Activated naive CD8-positive, alpha-beta T cell (primary cell): Measurements from ENCODE around the gene AARS1.
"Not testable (repeated sequence)": the region's sequence is repeated elsewhere in the genome, so short reads cannot be mapped to it uniquely, and the experiment has no call there.

Experiments used
- H3K27ac Mint-ChIP-seq: one replicate; pipeline ENCODE4 v1.8.0; 2021; ENCODE audit warnings: mixed read lengths
- H3K27me3 Mint-ChIP-seq: one replicate; pipeline ENCODE4 v1.8.0; 2021; ENCODE audit warnings: mixed read lengths
- H3K36me3 Mint-ChIP-seq: one replicate; pipeline ENCODE4 v1.8.0; 2021; ENCODE audit warnings: mixed read lengths
- H3K4me1 Mint-ChIP-seq: one replicate; pipeline ENCODE4 v1.8.0; 2021; ENCODE audit warnings: low read depth, mixed read lengths
- H3K4me3 Mint-ChIP-seq: one replicate; pipeline ENCODE4 v1.8.0; 2021; ENCODE audit warnings: mild to moderate bottlenecking, mixed read lengths
- H3K9me3 Mint-ChIP-seq: one replicate; pipeline ENCODE4 v1.8.0; 2021; ENCODE audit warnings: low read depth, mixed read lengths

Gene AARS1

GRCh38 chr16:70218586-70218985 is 70.7 kb downstream of the AARS1 start:
- H3K4me3 Mint-ChIP-seq, H3K27me3 Mint-ChIP-seq, H3K36me3 Mint-ChIP-seq, H3K9me3 Mint-ChIP-seq, H3K27ac Mint-ChIP-seq, H3K4me1 Mint-ChIP-seq: not testable (repeated sequence)

- not testable (repeated sequence) for H3K36me3 Mint-ChIP-seq, H3K4me3 Mint-ChIP-seq, H3K9me3 Mint-ChIP-seq, H3K27ac Mint-ChIP-seq, H3K27me3 Mint-ChIP-seq, H3K4me1 Mint-ChIP-seq
Measured at GRCh38 chr16:70206382-70206781, 82.9 kb downstream of the AARS1 start.

GRCh38 chr16:70204668-70205405 is 84.5 kb downstream of the AARS1 start:
- H3K4me3 Mint-ChIP-seq, H3K4me1 Mint-ChIP-seq, H3K27ac Mint-ChIP-seq, H3K9me3 Mint-ChIP-seq, H3K27me3 Mint-ChIP-seq, H3K36me3 Mint-ChIP-seq: not testable (repeated sequence)

GRCh38 chr16:70204010-70204409 is 85.3 kb downstream of the AARS1 start:
- H3K9me3 Mint-ChIP-seq, H3K4me1 Mint-ChIP-seq, H3K36me3 Mint-ChIP-seq, H3K27me3 Mint-ChIP-seq, H3K4me3 Mint-ChIP-seq, H3K27ac Mint-ChIP-seq: not testable (repeated sequence)

GRCh38 chr16:70203508-70203907 is 85.8 kb downstream of the AARS1 start:
- not testable (repeated sequence) for H3K36me3 Mint-ChIP-seq, H3K4me1 Mint-ChIP-seq, H3K9me3 Mint-ChIP-seq, H3K27me3 Mint-ChIP-seq, H3K27ac Mint-ChIP-seq, H3K4me3 Mint-ChIP-seq
